Upper lobe of left lung (tissue), 4 donors: ENCODE measurements around the gene DNAH10.

Experiments used
- POLR2A ChIP-seq, 4 donors: fragments of 450-650 bp; IDR thresholded peaks; one replicate each; pipeline ENCODE4 v1.5.1; 2016 to 2017; ENCODE audit warnings: antibody characterized with exemption in 4 of 4, mild to moderate bottlenecking in 2 of 4
- POLR2AphosphoS5 ChIP-seq, 2 donors: sonication (generic); formaldehyde crosslinking; IDR thresholded peaks; one replicate each; pipeline ENCODE4 v1.5.1; 2017; ENCODE audit warnings: antibody characterized with exemption in 2 of 2

DNA sequence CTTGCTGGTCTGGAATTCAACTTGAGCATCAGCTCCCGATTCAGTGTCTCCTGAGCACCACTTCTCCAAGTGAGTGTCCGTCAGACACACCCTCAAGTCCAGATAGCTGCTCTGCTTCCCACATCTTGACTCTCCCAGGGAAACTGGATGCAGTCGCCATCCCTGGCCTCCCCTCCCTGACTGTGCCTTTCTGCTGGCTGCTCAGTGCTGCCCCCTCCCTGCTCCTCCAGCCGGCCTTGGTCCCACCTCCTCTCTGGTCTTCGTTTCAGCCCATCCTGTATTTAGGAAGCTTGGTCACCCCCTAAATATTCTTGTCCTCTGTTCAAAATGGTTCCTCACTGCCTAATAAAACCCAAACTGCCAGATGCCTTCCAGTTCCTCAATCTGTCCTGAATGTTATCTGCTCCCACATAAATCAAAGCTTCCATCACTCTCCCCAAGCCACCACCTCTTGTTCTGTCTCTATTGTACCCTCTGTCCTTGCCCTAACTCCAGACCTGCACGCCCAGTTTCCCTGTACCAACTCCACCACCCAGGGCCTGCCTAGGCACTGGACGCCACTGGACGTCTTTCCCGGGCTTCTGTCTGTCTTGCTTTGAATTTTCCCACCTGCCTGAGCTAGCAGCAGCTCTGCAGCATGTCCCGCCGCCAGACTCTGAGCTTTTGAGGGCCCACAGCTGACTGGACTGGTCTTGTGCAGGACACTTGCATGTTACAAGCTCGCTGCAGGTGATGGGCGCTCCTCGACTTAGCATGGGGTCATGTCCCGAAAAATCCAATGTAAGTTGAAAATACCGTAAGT lies 176.8 kb downstream of the DNAH10 start:
- TF ChIP-seq POLR2A (IDR thresholded peaks at IDR 0.05) (no peak), POLR2AphosphoS5 (IDR thresholded peaks at IDR 0.05) (no peak)
